HCT116 (cell line): ENCODE results near the gene ERBB4. TPM values are rescaled to one million over a fixed set of nuclear protein-coding genes. Genes with fewer than 3 reads are reported as not detected.
"Not testable (repeated sequence)": the region's sequence is repeated elsewhere in the genome, so short reads cannot be mapped to it uniquely, and the experiment has no call there.

ENCODE experiments used
- ATAC-seq: fragments of 200-7000 bp; cut with Tn5 transposase; 2 replicates; pipeline ENCODE4 v1.9.1; 2020; ENCODE audit warnings: mild to moderate bottlenecking, moderate library complexity
- BruUV-seq: library from RNA; stranded (reverse); fragments of 400-500 nt; replicated peaks from 2 replicates; lab custom pipeline; 2021; lab: Mats Ljungman, UMichigan
- CTCF ChIA-PET: fragments of 300-600 bp; sonication (Branson Sonifier 250); formaldehyde crosslinking; loops from one replicate; lab custom pipeline; 2021; ENCODE audit warnings: antibody characterized with exemption; lab: Charles Lee
- POLR2A ChIA-PET: fragments of 300-600, 350-600 bp; sonication (Branson Sonifier 250); formaldehyde crosslinking; loops from one replicate; lab custom pipeline; 2021; ENCODE audit warnings: antibody characterized with exemption; lab: Charles Lee
- RAD21 ChIA-PET, 2 experiments: fragments of 300-600 bp; sonication (Branson Sonifier 250); formaldehyde crosslinking; loops; one replicate each; lab custom pipeline; 2023; ENCODE audit warnings: low total read pairs in 2 of 2; ENCODE audit not compliant: uncharacterized antibody in 2 of 2, unreplicated experiment in 2 of 2, low non-redundant PET in 1 of 2; lab: Charles Lee
- DNase-seq: peaks from one replicate; pipeline ENCODE4 v3.0.0-alpha.2; 2010; ENCODE audit warnings: low read depth, low spot score
- H2AFZ ChIP-seq: fragments of 200-600 bp; shearing (Covaris generic), sonication (generic); 2 replicates; pipeline ENCODE4 v1.6.1; 2017; ENCODE audit warnings: low read depth, mixed run types, mixed read lengths, antibody characterized with exemption, low read length; ENCODE audit not compliant: poor library complexity, severe bottlenecking
- H3K27ac ChIP-seq: 2 replicates; pipeline ENCODE4 v1.5.1; 2012; ENCODE audit warnings: low read depth, low read length
- H3K27me3 ChIP-seq: fragments of 200-600 bp; sonication (generic); 2 replicates; pipeline ENCODE4 v1.6.1; 2016; ENCODE audit warnings: mixed run types, low read length, mixed read lengths; ENCODE audit not compliant: insufficient read depth
- H3K36me3 ChIP-seq, 2 experiments: fragments of 200-500 bp in 1 of 2; fragments of 200-600 bp in 1 of 2; sonication (Bioruptor generic) in 1 of 2; sonication (generic) in 1 of 2; 2 replicates each; pipeline versions ENCODE4 v1.5.1 to v1.6.1; 2014 to 2016; ENCODE audit warnings: low read length in 2 of 2, inconsistent platforms in 1 of 2, mixed read lengths in 1 of 2, mixed run types in 1 of 2; ENCODE audit not compliant: insufficient read depth in 2 of 2, control insufficient read depth in 1 of 2
- H3K4me1 ChIP-seq, 2 experiments: fragments of 200-600 bp in 1 of 2; sonication (generic) in 1 of 2; 2 replicates each; pipeline versions ENCODE4 v1.5.1 to v1.6.1; 2012 to 2017; ENCODE audit warnings: low read length in 2 of 2, inconsistent platforms in 1 of 2, mild to moderate bottlenecking in 1 of 2, mixed read lengths in 1 of 2, mixed run types in 1 of 2, moderate library complexity in 1 of 2; ENCODE audit not compliant: insufficient read depth in 2 of 2, control insufficient read depth in 1 of 2
- H3K4me2 ChIP-seq: fragments of 200-600 bp; sonication (generic); 2 replicates; pipeline ENCODE4 v1.6.1; 2017; ENCODE audit warnings: mixed run types, low read length, mixed read lengths
- H3K4me3 ChIP-seq, 2 experiments: fragments of 200-600 bp in 1 of 2; sonication (generic) in 1 of 2; replicated peaks in 1 of 2; 2 replicates each; pipeline ENCODE4 v1.5.1; 2011 to 2016; ENCODE audit warnings: low read length in 2 of 2, control low read depth in 1 of 2, low read depth in 1 of 2, mild to moderate bottlenecking in 1 of 2, mixed read lengths in 1 of 2, mixed run types in 1 of 2
- H3K79me2 ChIP-seq: fragments of 200-600 bp; sonication (generic); 2 replicates; pipeline ENCODE4 v1.6.1; 2017; ENCODE audit warnings: mild to moderate bottlenecking, mixed run types, low read length, moderate library complexity, mixed read lengths; ENCODE audit not compliant: insufficient read depth
- H3K9ac ChIP-seq: fragments of 200-600 bp; sonication (generic); 2 replicates; pipeline ENCODE4 v1.6.1; 2016; ENCODE audit warnings: low read length, mixed read lengths
- H3K9me2 ChIP-seq: fragments of 200-600 bp; sonication (generic), shearing (Covaris generic); 2 replicates; pipeline ENCODE4 v1.6.1; 2017; ENCODE audit warnings: mixed run types, mild to moderate bottlenecking, moderate library complexity; ENCODE audit not compliant: insufficient read depth
- H3K9me3 ChIP-seq, 2 experiments: fragments of 200-500 bp in 1 of 2; fragments of 200-600 bp in 1 of 2; sonication (Bioruptor generic) in 1 of 2; sonication (generic) in 1 of 2; 2 replicates each; pipeline ENCODE4 v1.6.1; 2014 to 2017; ENCODE audit warnings: low read length in 2 of 2, mixed read lengths in 2 of 2, inconsistent platforms in 1 of 2, low read depth in 1 of 2, mild to moderate bottlenecking in 1 of 2, mixed run types in 1 of 2, moderate library complexity in 1 of 2; ENCODE audit not compliant: control insufficient read depth in 1 of 2, insufficient read depth in 1 of 2
- H4K20me1 ChIP-seq: fragments of 200-600 bp; sonication (generic), shearing (Covaris generic); 2 replicates; pipeline ENCODE4 v1.6.1; 2017; ENCODE audit warnings: mixed run types, mild to moderate bottlenecking, moderate library complexity; ENCODE audit not compliant: insufficient read depth
- EGR1 ChIP-seq: IDR thresholded peaks from 2 replicates; pipeline ENCODE4 v1.6.1; 2012; ENCODE audit warnings: low read depth
- intact Hi-C: fragments of 100-400 bp; cut with micrococcal nuclease; formaldehyde crosslinking; loops from 2 replicates; pipeline ENCODE4 v1.10.0; 2022
- total RNA-seq: library from RNA; stranded (reverse); gene quantifications from one replicate; pipeline ENCODE4 v1.2.1, GENCODE V29; 2021; ENCODE audit not compliant: unreplicated experiment
- TF ChIP-seq, protein P1 (sequence below): IDR thresholded peaks from 2 replicates; pipeline ENCODE4 v1.6.1; 2012
- TF ChIP-seq, protein P2 (sequence below): IDR thresholded peaks from 2 replicates; pipeline ENCODE4 v1.6.1; 2011; ENCODE audit warnings: mild to moderate bottlenecking, low read length, moderate library complexity; ENCODE audit not compliant: insufficient replicate concordance; ENCODE audit errors: extremely low read depth

ERBB4 gene
- total RNA-seq, 1 experiment from 2014 or later, result 0.10 TPM

DNA sequence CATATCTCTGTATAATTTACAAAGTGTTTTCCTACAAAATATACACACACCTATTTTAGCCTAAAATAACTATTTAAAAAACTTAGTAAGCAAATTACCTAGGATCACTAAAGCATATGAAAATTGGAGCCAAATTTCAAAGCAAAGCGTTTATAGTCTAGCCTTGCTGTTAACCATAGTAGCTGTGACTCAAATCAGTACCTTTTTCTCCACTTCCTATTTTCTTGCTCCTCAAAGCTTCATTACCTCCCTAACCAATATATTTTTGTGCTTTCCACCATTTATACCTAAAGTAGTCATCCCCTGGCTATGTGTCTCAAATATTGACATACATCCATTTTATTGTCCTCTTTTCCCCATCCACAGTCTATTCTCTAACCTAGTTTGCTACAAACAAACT is 73.1 kb downstream of the ERBB4 start:
- Histone ChIP-seq H3K4me3 (no peak overlapping the region), H2AFZ (no peak overlapping the region), H3K27me3 (no peaks in the 10 kb centered on the region), H3K9me3 (no peaks in the 10 kb centered on the region), H3K79me2 (no peaks in the 10 kb centered on the region), H4K20me1 (no peaks in the 10 kb centered on the region), H3K4me1 (no peaks in the 10 kb centered on the region), H3K9ac (no peak overlapping the region), H3K36me3 (no peaks in the 10 kb centered on the region), H3K27ac (no peak overlapping the region), H3K9me2 (no peaks in the 10 kb centered on the region), H3K4me2 (no peak overlapping the region)
- no TSS peak for BruUV-seq
- DNase-seq (no peak), ATAC-seq (no peak)
- ChIA-PET RAD21 (no interaction called here), CTCF (no interaction called here), POLR2A (no interaction called here)
- TF ChIP-seq, protein P1, sequence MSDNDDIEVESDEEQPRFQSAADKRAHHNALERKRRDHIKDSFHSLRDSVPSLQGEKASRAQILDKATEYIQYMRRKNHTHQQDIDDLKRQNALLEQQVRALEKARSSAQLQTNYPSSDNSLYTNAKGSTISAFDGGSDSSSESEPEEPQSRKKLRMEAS, result no peak
- TF ChIP-seq EGR1, result no peak
- TF ChIP-seq, protein P2, sequence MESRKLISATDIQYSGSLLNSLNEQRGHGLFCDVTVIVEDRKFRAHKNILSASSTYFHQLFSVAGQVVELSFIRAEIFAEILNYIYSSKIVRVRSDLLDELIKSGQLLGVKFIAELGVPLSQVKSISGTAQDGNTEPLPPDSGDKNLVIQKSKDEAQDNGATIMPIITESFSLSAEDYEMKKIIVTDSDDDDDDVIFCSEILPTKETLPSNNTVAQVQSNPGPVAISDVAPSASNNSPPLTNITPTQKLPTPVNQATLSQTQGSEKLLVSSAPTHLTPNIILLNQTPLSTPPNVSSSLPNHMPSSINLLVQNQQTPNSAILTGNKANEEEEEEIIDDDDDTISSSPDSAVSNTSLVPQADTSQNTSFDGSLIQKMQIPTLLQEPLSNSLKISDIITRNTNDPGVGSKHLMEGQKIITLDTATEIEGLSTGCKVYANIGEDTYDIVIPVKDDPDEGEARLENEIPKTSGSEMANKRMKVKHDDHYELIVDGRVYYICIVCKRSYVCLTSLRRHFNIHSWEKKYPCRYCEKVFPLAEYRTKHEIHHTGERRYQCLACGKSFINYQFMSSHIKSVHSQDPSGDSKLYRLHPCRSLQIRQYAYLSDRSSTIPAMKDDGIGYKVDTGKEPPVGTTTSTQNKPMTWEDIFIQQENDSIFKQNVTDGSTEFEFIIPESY, result no peak
- intact Hi-C loops, result no loop called here

DNA sequence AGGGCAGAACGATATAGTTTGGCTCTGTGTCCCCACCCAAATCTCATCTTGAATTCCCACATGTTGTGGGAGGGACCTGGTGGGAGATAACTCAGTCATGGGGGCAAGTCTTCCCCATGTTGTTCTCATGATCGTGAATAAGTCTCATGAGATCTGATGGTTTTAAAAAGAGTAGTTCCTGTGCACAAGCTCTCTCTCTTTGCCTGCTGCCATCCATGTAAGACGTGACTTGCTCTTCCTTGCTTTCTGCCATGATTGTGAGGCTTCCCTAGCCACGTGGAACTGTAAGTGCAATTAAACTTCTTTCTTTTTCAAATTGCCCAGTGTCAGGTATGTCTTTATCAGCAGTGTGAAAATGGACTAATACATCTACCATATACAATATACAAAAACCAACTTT is 76.9 kb downstream of the ERBB4 start:
- H3K36me3 ChIP-seq, result not testable (repeated sequence)

More for the DNA sequence above, 76.9 kb downstream of the ERBB4 start:
- H3K4me1 ChIP-seq, H3K9me3 ChIP-seq, H3K9ac ChIP-seq, H3K4me3 ChIP-seq, H2AFZ ChIP-seq, H3K9me2 ChIP-seq, DNase-seq, intact Hi-C loops, H3K27me3 ChIP-seq, ATAC-seq, H3K27ac ChIP-seq, H4K20me1 ChIP-seq, H3K4me2 ChIP-seq, RAD21 ChIA-PET, POLR2A ChIA-PET, H3K79me2 ChIP-seq, CTCF ChIA-PET, BruUV-seq: not testable (repeated sequence)
